Measurements from ENCODE around the gene MAST3. TPM values are rescaled to one million over a fixed set of nuclear protein-coding genes. Genes with fewer than 3 reads are reported as not detected.

The MAST3 gene
- total and polyA plus RNA-seq, 2 of the 8 experiments (the other 6 are each of a cell fraction or from before 2014, with no cell fraction given) = 3.4 to 9.0 TPM

- no peak overlapping the region for H3K27ac ChIP-seq (ENCODE audit: low read depth, low read length)
- no peaks in the 10 kb centered on the region for H3K79me1 ChIP-seq (ENCODE audit: low read depth, low read length)
- peak overlapping the region; percentile 18; the same call in 1 of the 2 replicates for H4K8ac ChIP-seq (ENCODE audit: extremely low read depth, insufficient read depth, low read length)
- no peaks in the 10 kb centered on the region for H3K79me2 ChIP-seq (ENCODE audit: control insufficient read depth in 1 of 2, insufficient read depth in 2 of 2, low read length in 2 of 2)
- no peak for FAIRE-seq
- no peak overlapping the region for H2AFZ ChIP-seq (ENCODE audit: low read length)
- H3K4me2 ChIP-seq (ENCODE audit: insufficient read depth in 1 of 2, low read depth in 2 of 2, low read length in 2 of 2) = no peak overlapping the region
- no peak overlapping the region for H2AK5ac ChIP-seq (ENCODE audit: low read depth, low read length)
- no peak overlapping the region for H2BK5ac ChIP-seq (ENCODE audit: low read depth, low read length)
- no peak overlapping the region; the same call in 1 of the 2 replicates for H2BK15ac ChIP-seq (ENCODE audit: low read length)
- 85% methylated on average over 12 of the region's 12 CpGs; no CpG with 5 or more reads in 1 of the 2 experiments for whole genome bisulfite sequencing, 2 experiments (ENCODE audit: extremely low coverage in 1 of 2, insufficient coverage in 1 of 2, insufficient read length in 1 of 2, insufficient replicate concordance in 2 of 2, low coverage in 1 of 2, low lambda C conversion rate in 2 of 2, missing lambda C conversion rate in 1 of 2)
- DNase-seq (ENCODE audit: low read depth in 1 of 2, low spot score in 2 of 2) = no peak
- H3K18ac ChIP-seq (ENCODE audit: extremely low read depth, low read length) = no peak overlapping the region
- no peak overlapping the region for H4K91ac ChIP-seq (replicated peaks; ENCODE audit: insufficient read length, low read length)
- no peak overlapping the region for H2BK120ac ChIP-seq (replicated peaks; ENCODE audit: low read depth, low read length)
- H3K4me1 ChIP-seq (replicated peaks in 1 of 4; ENCODE audit: control insufficient read depth in 3 of 4, insufficient read depth in 4 of 4, low read length in 3 of 4) = no peaks in the 10 kb centered on the region; a peak in 2 of 7 replicates
- CTCF ChIA-PET (ENCODE audit: partially characterized antibody) = interaction anchor here (0.7 to 2.2 kb wide), 6 partner anchors 10 to 82 kb away, joined by 3 to 5 read pairs (median 3); no protein-coding TSS in a partner anchor
- H2BK20ac ChIP-seq (ENCODE audit: low read length) = no peak overlapping the region
- H3K9ac ChIP-seq (replicated peaks in 1 of 4; ENCODE audit: extremely low read depth in 1 of 4, low read depth in 3 of 4, low read length in 3 of 4) = no peak overlapping the region
- H3K9me3 ChIP-seq (ENCODE audit: insufficient read depth in 2 of 2, low read depth in 1 of 2, low read length in 1 of 2) = no peaks in the 10 kb centered on the region
- no peaks in the 10 kb centered on the region for H3K36me3 ChIP-seq (ENCODE audit: control insufficient read depth in 2 of 4, insufficient read depth in 4 of 4, low read length in 3 of 4)
- no peak overlapping the region for H3K56ac ChIP-seq (replicated peaks; ENCODE audit: insufficient read length, low read depth, low read length)
- H2BK12ac ChIP-seq (ENCODE audit: low read depth, low read length) = no peak overlapping the region
- H4K20me1 ChIP-seq (replicated peaks in 1 of 2; ENCODE audit: control insufficient read depth in 1 of 2, insufficient read depth in 2 of 2, low read length in 2 of 2) = no peaks in the 10 kb centered on the region
- peak; percentile 81 for TF ChIP-seq KDM1A (IDR thresholded peaks at IDR 0.05; ENCODE audit: borderline replicate concordance, low read length)
- no peak for TF ChIP-seq POU5F1 (IDR thresholded peaks at IDR 0.05; ENCODE audit: low read depth, low read length)
- H3K14ac ChIP-seq (ENCODE audit: insufficient read length) = no peak overlapping the region
- H3K23me2 ChIP-seq (ENCODE audit: low read depth, low read length) = no peaks in the 10 kb centered on the region
- H3K27me3 ChIP-seq (replicated peaks in 1 of 4; ENCODE audit: control insufficient read depth in 3 of 4, extremely low read depth in 1 of 4, insufficient read depth in 3 of 4, low read length in 3 of 4) = 0 out of 7 replicates have a peak, but pooled peaks cover 0 to 2% (median 0%) of the 10 kb centered on the region in 4 experiments
- no peak overlapping the region for H3K23ac ChIP-seq (ENCODE audit: insufficient read length)
- no peak overlapping the region for H3K4ac ChIP-seq (replicated peaks; ENCODE audit: insufficient read length, low read depth, low read length)
- no peak overlapping the region for H4K5ac ChIP-seq (ENCODE audit: insufficient read length, low read depth, low read length)
- POLR2A ChIA-PET (ENCODE audit: partially characterized antibody) = no interaction called here
- H3K4me3 ChIP-seq (ENCODE audit: extremely low read depth in 1 of 4, insufficient read depth in 2 of 4, low read depth in 3 of 4, low read length in 4 of 4) = no peak overlapping the region
Measured at GRCh38 chr19:18090545-18091216, 6.9 kb upstream of the MAST3 start.

Data from H1 (cell line).